CD4-positive, alpha-beta T cell treated with Interleukin-1 beta for 1 hour (primary cell): ENCODE measurements around the gene MRPS18C.
"Not testable (repeated sequence)": the region's sequence is repeated elsewhere in the genome, so short reads cannot be mapped to it uniquely, and the experiment has no call there.

Experiments
- DNase-seq, 2 donors: peaks; one replicate each; pipeline ENCODE4 v3.0.0-alpha.2; 2020 to 2022

The MRPS18C gene

DNA sequence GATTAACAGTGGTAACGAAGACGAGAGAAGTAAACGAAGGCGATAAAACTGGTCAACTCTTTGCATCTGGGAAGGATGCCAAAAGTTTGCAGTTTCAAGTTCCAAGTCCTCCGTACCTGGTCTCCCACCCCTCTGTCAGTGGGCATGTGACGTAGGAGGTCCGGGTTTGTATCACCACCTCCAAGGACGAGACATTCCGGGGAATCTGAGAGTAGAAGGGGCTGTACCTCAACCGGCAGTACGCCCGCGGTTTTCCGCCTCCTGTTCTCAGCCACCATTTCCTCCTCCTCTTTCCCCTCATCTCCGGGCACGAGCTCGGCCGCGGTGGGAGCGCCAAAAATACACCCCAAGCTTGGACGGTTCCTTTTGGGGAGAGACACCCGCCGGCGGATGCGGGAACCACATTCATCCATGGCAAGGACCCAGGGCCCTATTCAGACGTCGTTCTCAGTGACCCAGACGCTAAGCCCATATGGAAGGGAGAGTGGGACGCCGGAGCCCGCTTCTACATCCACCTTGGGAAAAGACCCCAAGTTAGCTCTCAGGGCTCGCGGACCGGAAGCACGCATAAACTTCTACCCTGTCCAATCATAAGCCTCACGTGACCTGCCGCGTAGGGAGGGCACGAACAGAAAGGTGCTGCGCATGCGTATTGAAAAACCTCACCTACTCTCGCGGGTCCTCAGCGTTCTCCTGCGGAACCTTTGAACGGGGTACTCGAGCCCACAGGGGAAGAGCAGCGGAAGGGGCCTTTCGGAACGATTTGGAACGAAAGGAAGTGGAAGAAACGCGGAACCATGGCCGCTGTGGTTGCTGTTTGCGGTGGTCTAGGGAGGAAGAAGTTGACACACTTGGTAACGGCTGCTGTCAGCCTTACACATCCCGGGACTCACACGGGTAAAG, at the start of gene MRPS18C, which contains the start of gene HELQ:
TSS of gene MRPS18C (plus strand) at position 778 of the 903 bp plus-strand sequence. CDS start at position 798, 20 bp downstream.
TSS of gene HELQ (minus strand) at position 543 of the 903 bp plus-strand sequence. CDS start at position 413, 130 bp downstream.
- DNase-seq = peak; percentile 97 to 98

DNA sequence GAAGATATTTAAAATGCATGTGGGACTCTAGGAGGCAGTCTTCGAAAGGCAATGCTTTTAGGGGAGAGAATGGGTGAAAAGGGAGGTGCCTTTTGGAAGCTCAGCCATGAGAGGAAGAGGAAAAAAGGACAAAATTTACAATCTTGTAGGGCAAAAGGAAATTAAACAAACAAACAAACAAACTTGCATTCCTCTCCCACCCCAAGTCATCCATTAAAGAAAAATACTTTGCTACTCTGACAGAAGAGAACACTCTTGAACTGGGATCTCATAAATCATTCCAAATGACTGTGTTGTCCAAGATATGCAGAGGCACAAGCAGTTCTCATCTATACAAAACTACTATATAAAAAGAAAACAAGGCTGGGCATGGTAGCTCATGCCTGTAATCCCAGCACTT, 47.0 kb upstream of the MRPS18C start:
- DNase-seq = no peak

DNA sequence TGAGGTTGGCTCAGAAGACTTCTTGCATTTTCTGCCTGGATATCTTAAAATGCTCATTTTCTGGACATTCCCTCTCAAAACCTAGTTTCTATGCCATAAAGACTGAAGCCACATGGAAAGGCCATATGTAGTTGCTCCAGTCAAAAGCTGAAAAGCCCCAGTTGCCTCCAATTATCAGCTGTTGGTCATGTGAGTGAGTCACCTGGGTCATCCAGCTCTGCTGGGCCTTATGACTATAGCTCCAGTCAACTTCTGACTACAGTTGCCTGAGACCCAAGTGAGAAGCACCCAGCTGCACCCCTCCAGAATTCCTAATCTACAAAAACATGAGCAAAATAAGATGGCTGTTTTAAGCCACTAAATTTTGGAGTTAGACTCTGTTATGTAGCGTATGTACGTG, 42.2 kb upstream of the MRPS18C start:
- no peak for DNase-seq

DNA sequence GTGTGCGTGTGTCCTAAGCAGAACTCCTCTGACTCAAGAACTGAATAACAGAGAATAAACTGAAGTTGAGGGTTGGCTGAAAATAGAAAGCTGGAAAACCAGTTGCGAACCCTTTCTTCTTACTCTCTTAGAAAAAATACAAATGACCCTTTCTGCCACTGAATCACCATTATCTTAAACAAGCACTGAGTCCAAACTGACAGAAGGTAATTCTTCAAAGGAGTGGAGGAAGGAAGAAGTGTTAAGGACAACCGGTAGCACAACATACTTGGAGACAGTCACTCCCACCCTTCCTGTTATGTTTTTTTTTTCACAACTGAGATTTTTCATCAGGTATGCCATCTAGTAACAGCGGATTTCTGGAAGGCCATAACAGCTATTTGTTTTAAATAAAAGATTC, 38.3 kb upstream of the MRPS18C start:
- DNase-seq = no peak

DNA sequence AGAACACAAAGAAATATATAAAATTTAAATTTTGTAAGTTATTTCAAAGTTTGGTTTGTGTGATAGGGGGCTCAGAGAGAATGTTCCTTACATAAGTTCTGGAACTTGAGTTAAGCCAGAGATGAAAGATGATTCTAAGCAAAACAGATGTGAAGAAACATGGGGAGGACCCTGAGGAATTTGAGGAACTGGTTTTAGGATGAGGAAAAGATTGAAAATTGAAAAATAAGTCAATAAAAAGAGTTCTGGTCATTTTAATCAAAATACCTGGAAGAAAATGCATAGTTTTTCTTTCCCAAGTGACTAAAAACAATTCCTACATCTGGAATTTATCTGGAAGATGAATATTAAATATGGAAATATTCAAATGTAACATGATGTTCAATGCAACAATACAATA, 37.6 kb upstream of the MRPS18C start:
- DNase-seq = no peak

DNA sequence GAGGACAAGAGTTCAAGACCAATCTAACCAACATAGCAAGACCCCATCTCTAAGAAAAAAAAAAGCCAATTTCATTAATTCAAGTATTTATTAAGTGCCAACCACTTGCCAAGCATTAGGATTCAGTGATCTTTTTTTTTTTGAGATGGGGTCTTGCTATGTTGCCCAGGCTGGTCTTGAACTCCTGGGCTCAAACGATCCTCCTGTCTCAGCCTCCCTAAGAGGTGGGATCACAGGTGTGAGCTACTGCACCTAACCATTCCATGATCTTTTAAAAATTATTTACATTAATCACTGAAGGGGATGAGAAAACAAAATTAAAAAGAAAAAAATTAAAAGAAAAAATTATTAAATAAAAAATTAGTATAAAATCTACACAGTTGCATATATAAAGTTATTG, 24.7 kb upstream of the MRPS18C start:
- no peak for DNase-seq

DNA sequence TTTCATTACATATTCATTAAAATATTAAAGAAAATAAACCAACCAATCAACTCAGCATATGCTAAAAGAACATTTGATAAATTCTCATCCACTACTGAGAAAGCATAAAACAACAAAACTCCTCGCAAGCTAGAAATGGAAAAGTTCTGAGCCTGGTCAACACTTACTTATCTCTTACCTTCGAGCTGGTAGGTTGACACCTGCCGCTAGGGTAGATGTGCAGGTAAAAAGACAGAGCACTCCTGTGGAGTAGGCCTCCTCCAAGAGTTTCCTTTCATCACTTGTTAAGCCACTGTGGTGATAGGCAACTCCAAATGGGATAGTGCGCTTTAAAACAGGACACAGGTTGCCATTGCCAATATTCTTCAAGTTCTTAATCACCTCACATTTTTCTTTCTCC, 19.2 kb upstream of the MRPS18C start:
- no peak for DNase-seq

DNA sequence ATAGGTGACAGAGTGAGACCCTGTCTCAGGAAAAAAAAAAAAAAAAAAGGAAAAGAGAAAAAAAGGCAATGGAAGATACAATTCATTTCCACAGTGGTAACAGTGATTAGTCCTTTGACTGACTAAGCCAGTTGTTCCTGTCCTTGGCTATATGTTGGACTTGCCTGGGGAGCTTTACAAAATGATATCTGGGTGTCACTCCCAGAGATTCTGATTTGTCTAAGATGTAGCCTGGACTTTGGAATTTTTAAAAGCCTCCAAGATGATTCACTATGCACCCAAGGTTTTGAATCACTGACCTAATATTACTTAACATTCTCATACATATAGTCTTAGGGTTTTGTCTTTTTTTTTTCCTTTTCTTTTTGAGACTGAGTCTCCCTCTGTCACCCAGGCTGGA, 17.1 kb upstream of the MRPS18C start:
- DNase-seq = no peak

DNA sequence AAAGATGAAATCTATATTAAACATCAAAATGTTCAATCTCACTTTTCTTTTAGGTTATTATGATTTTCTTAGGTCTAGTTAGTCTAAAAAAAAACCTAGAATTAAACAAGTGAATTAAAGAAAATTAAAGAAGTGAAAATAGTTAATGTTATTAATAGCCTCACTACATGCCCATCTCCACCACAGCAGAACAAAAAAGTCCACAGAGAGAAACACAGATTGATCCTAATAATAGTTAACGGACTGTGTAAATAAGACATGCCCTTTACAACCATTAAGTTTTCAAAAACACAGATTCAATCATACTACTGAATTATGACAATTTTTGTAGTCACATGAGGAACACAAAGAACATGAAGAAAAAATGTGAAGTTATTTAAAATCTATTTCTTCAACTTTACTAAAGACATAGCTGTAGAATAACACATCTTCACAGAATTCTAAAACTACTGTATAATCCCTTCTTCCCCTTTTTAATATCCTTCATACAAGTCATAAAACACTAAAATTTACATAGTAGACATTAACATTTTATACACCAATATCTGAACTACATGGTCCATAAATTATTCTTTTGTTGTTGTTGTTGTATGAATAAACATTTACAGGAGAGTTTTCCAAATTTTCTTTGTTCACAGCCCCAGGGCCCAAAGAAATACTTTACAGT, 15.6 kb upstream of the MRPS18C start:
- no peak for DNase-seq

DNA sequence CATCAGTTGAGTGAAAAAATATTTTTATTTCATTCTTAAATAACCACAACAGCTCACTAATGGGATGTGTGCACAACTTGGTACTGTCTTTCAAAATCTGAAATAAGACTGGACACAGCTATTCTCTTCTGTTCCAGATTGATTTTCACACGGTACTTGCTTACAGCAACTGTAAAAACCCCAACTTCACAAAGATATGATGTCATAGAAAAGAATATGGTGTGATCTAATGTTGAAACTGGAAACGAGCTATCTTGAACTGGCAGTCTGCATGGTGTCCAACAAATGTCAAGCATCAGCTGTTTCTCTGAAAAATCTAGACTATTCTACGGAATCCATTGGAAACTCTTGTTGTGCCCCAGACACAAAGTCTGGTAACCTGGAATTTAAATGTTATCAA, 15.0 kb upstream of the MRPS18C start:
- no peak for DNase-seq

DNA sequence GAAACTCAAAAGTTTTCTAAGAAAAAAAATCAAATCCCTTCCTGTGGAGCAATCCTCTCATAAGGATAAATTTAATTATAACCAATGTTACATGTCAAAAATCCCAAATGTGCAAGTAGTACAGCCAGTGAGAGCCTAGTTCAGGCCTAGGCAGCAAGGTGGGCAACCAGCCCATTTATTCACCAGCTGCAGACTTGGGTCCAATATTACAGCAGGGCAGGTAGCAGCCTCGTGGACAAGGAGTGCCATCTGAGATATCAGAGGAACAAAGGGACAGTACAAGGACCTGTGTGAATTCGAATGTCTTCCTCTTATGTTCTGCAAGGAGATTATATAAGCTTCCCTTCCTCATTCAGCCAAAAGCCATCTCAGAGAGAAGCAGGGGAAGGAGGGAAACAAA, 6.8 kb upstream of the MRPS18C start:
- no peak for DNase-seq

DNA sequence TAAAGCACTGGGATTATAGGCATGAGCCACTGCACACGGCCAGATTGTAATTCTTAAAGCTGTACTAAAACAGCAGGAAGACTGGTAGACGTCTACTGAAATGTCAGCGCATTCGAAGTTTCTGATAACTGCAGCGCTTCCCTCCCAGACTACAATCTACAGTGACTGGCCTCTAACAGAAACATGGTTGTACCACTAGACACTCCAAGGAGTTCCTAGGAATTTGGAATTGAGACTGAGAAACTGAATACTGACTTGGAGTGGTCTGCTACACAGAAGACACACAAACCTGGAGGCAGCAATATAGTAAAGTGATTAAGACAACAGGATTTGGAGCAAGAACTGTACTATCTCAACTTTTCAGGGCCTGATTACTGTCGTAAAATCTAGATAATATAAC, 1.2 kb upstream of the MRPS18C start:
- DNase-seq = no peak

DNA sequence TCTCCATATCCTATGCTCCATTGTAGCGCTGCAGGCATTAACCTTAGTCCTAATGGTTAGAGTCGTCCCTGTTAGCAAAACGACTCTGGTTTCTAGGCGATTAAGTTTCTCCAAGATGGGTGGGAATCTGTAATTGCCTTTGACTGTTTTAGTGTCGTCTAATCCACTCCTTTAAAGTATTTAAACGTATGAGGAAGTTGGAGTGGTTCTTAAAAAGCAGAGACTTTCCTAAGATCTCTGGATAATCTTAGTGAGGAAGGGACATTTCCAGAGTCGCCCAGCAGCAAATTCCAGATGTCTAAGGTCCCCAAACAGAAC, 285 bp downstream of the MRPS18C start:
- DNase-seq = no peak

DNA sequence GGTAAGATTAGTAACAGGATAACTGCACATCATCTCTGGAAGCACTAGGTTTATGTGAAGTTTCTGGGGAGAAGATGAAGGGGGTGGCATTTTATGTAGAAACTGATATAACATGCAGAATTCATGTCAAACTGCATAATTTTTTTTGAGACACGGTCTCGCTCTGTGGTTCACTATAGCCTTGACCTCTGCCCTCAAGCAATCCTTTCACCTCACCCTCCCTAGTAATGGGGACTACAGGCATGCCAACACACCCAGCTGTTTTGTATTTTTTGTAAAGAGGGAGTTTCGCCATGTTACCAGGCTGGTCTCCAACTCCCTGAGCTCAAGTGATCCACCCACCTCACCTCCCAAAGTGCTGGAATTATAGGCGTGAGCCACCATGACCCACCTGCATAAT, 17.6 kb downstream of the MRPS18C start:
- no peak for DNase-seq

DNA sequence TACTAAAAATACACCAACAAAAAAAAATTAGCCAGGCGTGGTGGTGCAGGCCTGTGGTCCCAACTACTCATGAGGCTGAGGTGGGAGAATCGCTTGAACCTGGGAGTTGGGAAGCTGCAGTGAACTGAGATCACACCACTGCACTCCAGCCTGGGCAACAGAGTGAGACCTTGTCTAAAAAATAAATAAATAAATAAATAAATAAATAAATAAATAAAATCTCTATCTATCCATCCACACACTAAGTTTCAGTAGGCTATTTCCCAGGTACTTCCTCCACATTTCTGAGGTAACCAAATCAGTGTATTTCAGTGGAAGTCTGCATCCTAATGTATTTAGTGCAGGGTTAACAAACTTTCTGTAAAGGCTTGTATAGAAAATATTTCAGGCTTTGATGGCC, 18.1 kb downstream of the MRPS18C start:
- no peak for DNase-seq

DNA sequence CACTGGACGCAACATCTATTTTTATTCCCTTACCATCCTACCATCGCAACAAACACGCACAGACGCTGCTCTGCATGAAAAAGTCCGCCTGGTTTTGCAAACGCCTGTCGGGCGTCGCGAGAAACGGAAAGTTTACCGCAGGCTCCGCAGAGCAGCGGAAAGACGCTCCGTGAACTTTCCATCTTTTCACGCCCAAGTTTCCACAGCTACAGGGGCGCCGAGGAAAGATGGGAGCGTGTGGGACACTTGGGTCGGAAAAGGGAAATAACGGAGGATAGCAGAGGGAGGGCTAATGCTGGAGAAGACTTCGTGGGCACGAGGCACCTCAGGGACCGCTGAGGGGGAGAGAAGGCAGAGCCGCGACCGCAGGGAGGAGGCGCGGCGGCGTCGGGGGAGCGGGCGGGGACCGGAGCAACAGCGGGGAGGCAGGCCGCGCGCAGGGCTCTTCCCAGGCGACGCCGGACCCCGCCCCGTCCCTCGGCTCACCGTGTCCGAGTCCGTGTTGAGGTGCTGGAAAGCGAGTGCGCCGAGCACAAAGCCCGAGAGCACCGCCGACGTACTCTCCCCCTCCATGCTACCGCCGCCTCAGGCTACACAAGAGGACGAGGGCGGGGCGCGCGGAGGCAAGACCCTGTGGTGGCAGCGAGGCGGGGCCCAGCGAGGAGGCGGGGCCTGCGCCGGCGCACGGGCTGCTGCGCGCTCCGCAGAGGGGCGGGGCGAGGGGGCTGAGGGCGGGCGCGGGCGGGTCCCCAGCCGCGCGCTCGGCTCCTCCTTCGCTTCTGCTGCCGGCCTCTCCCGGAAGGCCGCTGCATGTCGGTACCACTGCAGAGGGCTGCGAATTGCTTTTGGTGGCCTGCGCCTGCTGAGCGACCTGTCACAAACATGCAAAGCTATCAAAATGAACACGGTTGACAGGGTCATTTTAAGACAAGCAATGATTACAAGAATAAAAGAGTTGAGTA, 28.9 kb downstream of the MRPS18C start, which contains the start of gene ABRAXAS1:
TSS of gene ABRAXAS1 (minus strand) at position 601 of the 962 bp plus-strand sequence. CDS start at position 573, 28 bp downstream.
- DNase-seq = peak; percentile 94

DNA sequence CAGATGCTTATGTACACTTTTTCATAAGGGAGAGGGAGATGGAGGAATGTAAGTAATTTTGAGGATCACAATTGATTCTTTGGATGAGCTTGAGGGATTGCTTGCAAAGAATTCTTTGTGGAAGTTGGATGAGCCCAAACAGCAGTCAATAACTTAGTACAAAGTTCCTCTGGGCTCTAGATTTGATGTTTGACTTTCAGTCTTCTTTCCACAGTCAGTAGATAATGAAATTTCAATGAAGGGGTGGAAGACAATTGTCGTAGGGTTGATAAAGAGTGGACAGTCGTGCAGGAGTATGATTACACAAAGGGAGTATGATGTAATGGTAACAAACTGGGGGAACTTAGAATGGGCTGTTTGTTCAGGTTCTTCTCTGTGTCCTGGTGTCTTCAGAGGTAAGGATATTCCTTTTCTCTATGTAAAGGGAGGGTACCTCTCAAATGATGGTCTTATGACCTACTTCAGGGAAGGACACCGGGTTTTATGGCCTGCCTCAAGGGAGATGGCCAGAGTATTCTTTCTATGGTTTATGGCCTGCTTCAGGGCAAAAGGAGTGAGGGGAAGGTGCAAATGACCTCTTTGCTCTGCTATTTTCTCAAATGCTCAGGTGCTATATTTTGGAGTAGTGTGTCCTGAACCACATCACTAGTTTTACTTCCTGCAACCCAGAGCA, 30.7 kb downstream of the MRPS18C start:
- no peak for DNase-seq

DNA sequence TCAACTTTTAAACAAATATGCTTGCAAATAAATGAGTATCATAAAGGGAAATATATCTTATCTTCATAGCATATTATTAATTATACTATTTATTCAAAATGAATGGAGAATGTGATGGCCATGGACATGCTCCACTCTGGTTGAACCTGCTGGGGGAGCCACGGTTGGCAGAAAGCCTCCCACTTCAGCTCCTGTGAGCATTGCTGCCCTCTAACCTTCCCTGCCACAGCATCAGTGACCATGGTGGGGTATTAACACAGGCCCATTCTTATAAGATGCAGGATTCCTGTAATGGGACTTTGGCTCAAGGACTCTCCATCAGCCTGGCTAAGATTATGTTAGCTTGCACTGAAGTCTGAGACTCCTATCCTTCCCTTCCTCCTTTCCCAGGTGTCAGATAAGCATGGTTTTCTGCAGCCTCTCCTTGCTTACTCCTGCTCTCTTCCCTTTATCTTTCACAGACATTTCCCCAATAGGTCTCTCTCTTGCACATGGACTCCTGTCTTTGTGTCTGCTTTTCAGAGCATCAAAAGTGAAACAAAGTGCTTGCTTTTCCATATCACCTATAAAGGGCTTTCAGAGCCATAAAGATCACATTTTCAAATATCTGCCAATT, 34.0 kb downstream of the MRPS18C start:
- DNase-seq = no peak

DNA sequence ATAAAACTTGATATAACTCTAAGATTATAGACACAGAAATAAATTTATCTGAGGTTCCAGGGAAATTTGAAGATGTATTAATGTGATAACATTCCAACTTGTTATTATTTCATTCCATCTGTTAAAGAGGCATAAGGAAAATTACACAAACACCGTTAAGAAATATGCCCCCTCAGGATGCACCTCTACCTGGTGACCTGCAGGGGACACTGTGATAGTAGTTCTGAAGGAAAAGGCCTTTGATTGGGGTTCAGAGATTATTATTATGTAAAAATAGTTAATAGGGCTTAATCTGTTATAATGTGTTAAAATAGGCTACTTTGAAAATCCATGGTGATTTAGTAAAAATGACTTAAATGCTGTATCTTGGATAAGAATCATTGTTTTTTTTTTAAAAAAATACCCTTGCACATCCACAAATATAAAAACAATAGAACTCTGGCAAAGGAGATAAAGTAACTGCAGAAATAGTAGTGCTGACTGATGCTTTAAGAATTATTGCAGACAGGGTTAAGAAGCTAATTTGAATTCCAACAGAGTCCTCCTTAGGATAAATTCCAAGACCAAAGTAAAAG, 35.1 kb downstream of the MRPS18C start:
- DNase-seq = peak; percentile 5 to 51

DNA sequence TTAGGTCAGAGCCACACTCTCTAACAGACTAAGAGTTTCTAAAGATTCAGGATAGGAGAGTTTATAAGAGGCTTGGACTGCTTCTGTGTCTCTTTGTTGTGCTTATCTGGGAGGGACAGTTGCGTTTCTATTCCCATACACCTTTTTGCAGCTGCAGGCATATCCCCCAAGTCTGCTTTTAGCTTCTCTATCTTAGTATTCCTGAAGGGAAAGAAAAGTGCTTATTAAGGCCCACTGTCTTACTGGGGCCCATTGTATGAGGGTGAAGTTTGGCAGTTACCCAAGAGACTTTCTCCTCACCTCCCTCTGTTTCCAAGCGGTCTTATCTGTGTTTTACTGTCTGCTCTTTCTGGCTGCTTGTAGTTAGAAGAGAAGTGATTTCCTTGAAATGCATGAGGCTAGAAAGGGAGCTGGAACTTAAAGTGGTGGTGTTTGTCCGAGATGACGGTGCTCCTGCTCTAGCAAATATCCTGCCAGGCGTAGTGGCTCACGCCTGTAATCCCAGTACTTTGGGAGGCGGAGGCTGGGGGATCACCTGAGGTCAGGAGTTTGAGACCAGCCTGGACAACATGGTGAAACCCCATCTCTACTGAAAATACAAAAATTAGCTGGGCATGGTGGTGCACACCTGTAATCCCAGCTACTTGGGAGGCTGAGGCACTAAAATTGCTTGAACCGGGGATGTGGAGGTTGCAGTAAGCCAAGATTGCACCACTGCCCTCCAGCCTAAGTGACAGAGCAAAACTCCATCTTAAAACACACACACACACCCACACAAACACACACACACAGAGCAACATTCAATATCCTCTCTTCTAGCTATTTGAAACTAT, 40.4 kb downstream of the MRPS18C start:
- DNase-seq = not testable (repeated sequence)

DNA sequence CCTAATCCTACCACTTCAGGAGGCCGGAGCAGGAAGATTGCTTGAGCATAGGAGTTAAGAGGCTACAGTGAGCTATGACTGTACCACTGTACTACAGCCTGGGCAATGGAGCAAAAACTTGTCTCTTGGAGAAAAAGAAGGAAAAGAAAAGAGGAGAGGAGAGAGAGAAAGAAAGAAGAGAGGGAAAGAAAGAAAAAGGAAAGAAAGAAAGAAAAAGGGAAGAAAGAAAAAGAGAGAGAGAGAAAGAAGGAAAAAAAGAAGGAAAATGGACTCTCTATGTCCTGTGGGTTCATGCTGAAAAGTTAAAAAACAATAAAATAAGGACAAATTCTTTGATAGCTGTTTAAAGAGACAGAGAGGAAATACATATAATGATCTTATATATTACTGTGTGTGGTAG, 42.3 kb downstream of the MRPS18C start:
- no peak for DNase-seq
